Adrenal gland (tissue), 12 donors: ENCODE measurements around the gene MOB1B. TPM values are rescaled to one million over a fixed set of nuclear protein-coding genes. Genes with fewer than 3 reads are reported as not detected.
"Not testable (repeated sequence)": the region's sequence is repeated elsewhere in the genome, so short reads cannot be mapped to it uniquely, and the experiment has no call there.

Experiments
- DNase-seq, 7 donors: peaks; one replicate each; pipeline ENCODE4 v3.0.0-alpha.2; 2019 to 2020
- H3K27ac ChIP-seq, 5 donors: fragments of 200-600 bp; sonication (generic) in 4 of 5; 1 replicate in 3 of 5; 2 replicates in 2 of 5; pipeline versions ENCODE4 v1.5.1 to v1.8.0; 2016 to 2020; ENCODE audit warnings: mild to moderate bottlenecking in 1 of 5
- H3K27me3 ChIP-seq: fragments of 200-600 bp; 2 replicates; pipeline ENCODE4 v1.8.0; 2021
- H3K36me3 ChIP-seq, 2 donors: fragments of 200-600 bp; replicated peaks in 1 of 2; 1 replicate in 1 of 2; 2 replicates in 1 of 2; pipeline versions ENCODE4 v1.5.1 to v1.8.0; 2018 to 2022
- H3K4me1 ChIP-seq, 2 donors: fragments of 200-600 bp; replicated peaks in 1 of 2; 1 replicate in 1 of 2; 2 replicates in 1 of 2; pipeline versions ENCODE4 v1.5.1 to v1.8.0; 2018 to 2021
- H3K4me3 ChIP-seq, 4 donors: fragments of 200-600 bp; sonication (generic) in 3 of 4; one replicate each; pipeline ENCODE4 v1.5.1; 2016 to 2018
- H3K9me3 ChIP-seq, 3 donors: fragments of 200-600 bp; sonication (generic) in 1 of 3; replicated peaks in 1 of 3; 1 replicate in 2 of 3; 2 replicates in 1 of 3; pipeline versions ENCODE4 v1.5.1 to v1.8.0; 2016 to 2021
- CTCF ChIP-seq, 6 experiments: fragments of 450-650 bp in 4 of 6; fragments of 200-600 bp in 2 of 6; sonication (generic) in 1 of 6; IDR thresholded peaks; 1 replicate in 5 of 6; 2 replicates in 1 of 6; pipeline versions ENCODE4 v1.5.1 to v1.8.0; 2016 to 2021; ENCODE audit warnings: antibody characterized with exemption in 6 of 6, mild to moderate bottlenecking in 2 of 6, moderate library complexity in 1 of 6
- POLR2A ChIP-seq, 2 donors: fragments of 450-650 bp; IDR thresholded peaks; one replicate each; pipeline ENCODE4 v1.6.1; 2017; ENCODE audit warnings: antibody characterized with exemption in 2 of 2, mild to moderate bottlenecking in 2 of 2, moderate library complexity in 1 of 2
- WGBS, 4 donors: extraction: QIAGEN DNeasy Blood & Tissue Kit in 2 of 4; methylation state at CpG; one replicate each; pipeline versions ENCODE4 v1.1.5 to v1.1.7; 2013 to 2017; 5-methylcytosine and 5-hydroxymethylcytosine counted together
- intact Hi-C, 2 donors: fragments of 100-400 bp; cut with DNase I; formaldehyde crosslinking; loops; one replicate each; pipeline versions ENCODE4 v1.14.1 to v1.15.0; 2022 to 2023
- polyA plus RNA-seq, 3 donors: library from polyadenylated mRNA; stranded (reverse); fragments of 200-250 nt in 2 of 3; fragments of 350-450 nt in 1 of 3; fragmentation: Illumina TruSeq in 1 of 3; extraction: RNeasy Lipid Tissue Mini Kit (QIAGEN cat#74804) in 1 of 3; gene quantifications; one replicate each; pipeline ENCODE4 v1.2.3, GENCODE V29; 2013 to 2014
- total RNA-seq, 9 donors: library from RNA; depleted of rRNA in 4 of 9; stranded (reverse); fragments of >200 nt in 4 of 9; fragments of 120-200 nt in 1 of 9; fragmentation: NEBNext Ultra II Directional in 1 of 9; extraction: Animal tissue kit (Norgen Biotek cat#: 25700) in 1 of 9; gene quantifications; one replicate each; pipeline versions ENCODE4 v1.1.0 to v1.2.4, GENCODE V29; 2013 to 2023
- donor health status: healthy with polysubstance abuse.
- donor health status: Bipolar disorder and iron deficiency.
- donor health status: DM: yes; HTN: yes; CAD: no.
- donor health status: DM: no; HTN: no; CAD: no.
- donor health status: DM: no; HTN: no; CAD: no.
- donor health status: DM: yes; HTN: yes; CAD: no.

Gene MOB1B
- total and polyA plus RNA-seq, 12 donors = 3.5 to 25.4 (median 14.5) TPM

GRCh38 chr4:71011451-71011850 lies 109.3 kb downstream of the MOB1B start:
- intact Hi-C loops = no loop called here

GRCh38 chr4:71017391-71017790 lies 115.2 kb downstream of the MOB1B start:
- DNase-seq, intact Hi-C loops, H3K27me3 ChIP-seq, H3K4me1 ChIP-seq, H3K9me3 ChIP-seq, H3K27ac ChIP-seq, H3K36me3 ChIP-seq, H3K4me3 ChIP-seq: not testable (repeated sequence)
- 90 to 100% (median 96%) methylated on average over 2 of the region's 2 CpGs for WGBS, 4 donors

More at GRCh38 chr4:71011451-71011850, 109.3 kb downstream of the MOB1B start:
- WGBS, 4 donors = 44 to 68% (median 55%) methylated on average over 4 of the region's 4 CpGs
- TF ChIP-seq POLR2A (IDR thresholded peaks at IDR 0.05) (no peak), CTCF (IDR thresholded peaks at IDR 0.05) (no peak)
- Histone ChIP-seq H3K4me1 (peaks cover 17 to 20% of the 10 kb centered on the region in 2 donors), H3K36me3 (no peaks in the 10 kb centered on the region), H3K9me3 (no peaks in the 10 kb centered on the region), H3K4me3 (no peak overlapping the region), H3K27me3 (no peaks in the 10 kb centered on the region), H3K27ac (peak overlapping the region in 1 of 5 donors; percentile 7)
- DNase-seq = peak in 4 of 7 donors; percentile 33 to 58 (median 50)

- intact Hi-C loops = no loop called here
- Histone ChIP-seq H3K4me1 (peaks cover 0 to 3% of the 10 kb centered on the region in 2 donors), H3K36me3 (no peaks in the 10 kb centered on the region), H3K9me3 (no peaks in the 10 kb centered on the region), H3K27ac (no peak overlapping the region), H3K27me3 (no peaks in the 10 kb centered on the region), H3K4me3 (no peak overlapping the region)
- TF ChIP-seq CTCF (IDR thresholded peaks at IDR 0.05) (no peak), POLR2A (IDR thresholded peaks at IDR 0.05) (no peak)
- DNase-seq = peak in 1 of 7 donors; percentile 17
- WGBS, 4 donors = 19 to 31% (median 26%) methylated on average over 1 of the region's 1 CpG
Observed at GRCh38 chr4:71020611-71021010, 118.4 kb downstream of the MOB1B start.

- WGBS, 4 donors = 77 to 89% (median 83%) methylated on average over 3 of the region's 3 CpGs
- H3K4me3 ChIP-seq = no peak overlapping the region
- H3K27me3 ChIP-seq = no peaks in the 10 kb centered on the region
- no peak for DNase-seq
- H3K36me3 ChIP-seq = no peaks in the 10 kb centered on the region
- H3K9me3 ChIP-seq = no peaks in the 10 kb centered on the region
- intact Hi-C loops = no loop called here
- H3K4me1 ChIP-seq = peaks cover 0 to 12% of the 10 kb centered on the region in 2 donors
- TF ChIP-seq CTCF (IDR thresholded peaks at IDR 0.05) (no peak), POLR2A (IDR thresholded peaks at IDR 0.05) (no peak)
- no peak overlapping the region for H3K27ac ChIP-seq
Observed at GRCh38 chr4:71025654-71026053, 123.5 kb downstream of the MOB1B start.

- no peaks in the 10 kb centered on the region for H3K36me3 ChIP-seq
- peaks cover 0 to 12% of the 10 kb centered on the region in 2 donors for H3K4me1 ChIP-seq
- intact Hi-C loops = no loop called here
- no peak overlapping the region for H3K27ac ChIP-seq
- H3K9me3 ChIP-seq = no peaks in the 10 kb centered on the region
- no peaks in the 10 kb centered on the region for H3K27me3 ChIP-seq
- WGBS, 4 donors = 41 to 52% (median 48%) methylated on average over 2 of the region's 2 CpGs
- TF ChIP-seq POLR2A (IDR thresholded peaks at IDR 0.05) (no peak), CTCF (IDR thresholded peaks at IDR 0.05) (no peak)
- no peak overlapping the region for H3K4me3 ChIP-seq
- peak; percentile 49 to 70 (median 57) for DNase-seq
Observed at GRCh38 chr4:71026086-71026485, 123.9 kb downstream of the MOB1B start.
